GM21786 (cell line): ENCODE measurements around the gene STOX2.

Experiments used
- ATAC-seq: cut with Tn5 transposase; IDR thresholded peaks from one replicate; pipeline ENCODE4 v1.9.1; 2021; ENCODE audit not compliant: unreplicated experiment

The STOX2 gene, protein sequence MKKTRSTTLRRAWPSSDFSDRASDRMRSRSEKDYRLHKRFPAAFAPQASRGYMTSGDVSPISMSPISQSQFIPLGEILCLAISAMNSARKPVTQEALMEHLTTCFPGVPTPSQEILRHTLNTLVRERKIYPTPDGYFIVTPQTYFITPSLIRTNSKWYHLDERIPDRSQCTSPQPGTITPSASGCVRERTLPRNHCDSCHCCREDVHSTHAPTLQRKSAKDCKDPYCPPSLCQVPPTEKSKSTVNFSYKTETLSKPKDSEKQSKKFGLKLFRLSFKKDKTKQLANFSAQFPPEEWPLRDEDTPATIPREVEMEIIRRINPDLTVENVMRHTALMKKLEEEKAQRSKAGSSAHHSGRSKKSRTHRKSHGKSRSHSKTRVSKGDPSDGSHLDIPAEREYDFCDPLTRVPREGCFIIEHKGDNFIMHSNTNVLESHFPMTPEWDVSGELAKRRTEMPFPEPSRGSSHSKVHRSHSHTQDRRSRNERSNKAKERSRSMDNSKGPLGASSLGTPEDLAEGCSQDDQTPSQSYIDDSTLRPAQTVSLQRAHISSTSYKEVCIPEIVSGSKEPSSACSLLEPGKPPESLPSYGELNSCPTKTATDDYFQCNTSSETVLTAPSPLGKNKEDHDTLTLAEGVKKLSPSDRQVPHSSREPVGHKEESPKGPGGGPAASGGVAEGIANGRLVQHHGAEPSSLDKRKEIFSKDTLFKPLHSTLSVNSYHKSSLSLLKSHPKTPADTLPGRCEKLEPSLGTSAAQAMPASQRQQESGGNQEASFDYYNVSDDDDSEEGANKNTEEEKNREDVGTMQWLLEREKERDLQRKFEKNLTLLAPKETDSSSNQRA (N-terminal part only)

DNA sequence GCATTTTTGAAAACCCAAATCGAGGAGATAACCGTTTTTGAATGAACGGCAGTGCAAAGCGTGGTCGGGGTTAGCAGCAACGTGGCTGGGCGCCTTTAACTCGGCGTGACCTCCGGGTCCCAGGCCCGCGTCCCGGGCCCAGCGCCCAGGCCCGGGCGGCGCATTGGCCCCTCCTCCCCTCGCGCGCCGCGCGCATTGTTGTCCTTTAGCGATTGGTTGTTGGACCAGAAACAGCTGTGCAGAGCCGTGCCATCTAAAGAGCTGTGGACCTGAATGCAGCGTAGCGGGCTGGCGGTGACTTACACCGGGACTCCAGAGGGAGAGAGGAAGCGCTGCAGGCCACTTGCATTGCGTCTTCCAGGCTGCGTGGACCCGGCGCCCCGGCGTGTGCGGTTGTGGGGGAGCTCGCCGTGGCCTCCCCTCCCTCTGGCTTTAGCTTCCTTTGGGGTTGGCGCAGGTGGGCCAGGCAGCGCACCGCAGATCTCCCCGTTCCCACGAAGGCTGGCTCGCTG, at the start of gene STOX2:
STOX2 (plus strand) TSS at position 227 of the 512 bp plus-strand sequence. CDS start 1,484 bp downstream, outside the sequence.
- no peak for ATAC-seq

DNA sequence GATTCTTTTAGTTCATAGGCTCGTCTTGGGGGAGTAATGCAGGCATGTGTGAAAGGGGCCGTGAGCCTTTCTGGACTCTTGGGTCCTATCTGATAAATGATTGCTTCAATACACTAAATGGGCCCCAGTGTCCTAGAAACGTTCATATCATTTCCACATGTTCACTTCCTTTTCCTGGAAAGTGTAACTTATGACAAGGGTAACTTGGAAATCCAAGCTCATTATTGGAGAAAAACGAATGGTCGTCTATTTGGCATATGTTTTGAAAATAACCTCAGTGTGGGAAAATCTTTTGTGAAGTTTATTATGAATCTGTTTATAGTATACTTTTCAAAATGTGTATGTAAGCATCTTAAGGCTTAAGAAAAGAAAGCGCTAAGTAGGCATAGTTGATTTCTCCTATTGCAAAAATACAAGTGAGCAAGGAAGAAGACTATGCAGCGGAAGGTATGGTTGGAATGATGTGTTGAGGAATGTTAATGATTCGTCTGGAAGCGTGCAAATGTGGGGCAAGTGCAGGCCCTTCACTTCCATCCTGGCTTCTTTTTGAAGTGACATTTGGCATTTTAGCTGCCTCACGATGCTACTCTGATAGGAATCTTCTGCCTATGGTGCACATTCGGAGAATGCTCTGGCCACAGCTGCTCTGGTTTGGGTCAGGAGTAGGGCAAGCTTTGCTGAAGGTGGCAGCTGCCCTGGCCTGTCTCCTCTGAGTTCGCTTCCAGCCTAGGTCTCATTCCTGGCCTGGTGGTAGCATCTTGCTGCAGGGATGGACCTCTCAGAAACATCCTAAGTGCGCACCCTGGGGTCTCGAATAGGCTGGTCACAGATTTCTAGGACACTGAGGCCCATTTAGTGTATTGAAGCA, 49.5 kb upstream of the STOX2 start:
- no peak for ATAC-seq

DNA sequence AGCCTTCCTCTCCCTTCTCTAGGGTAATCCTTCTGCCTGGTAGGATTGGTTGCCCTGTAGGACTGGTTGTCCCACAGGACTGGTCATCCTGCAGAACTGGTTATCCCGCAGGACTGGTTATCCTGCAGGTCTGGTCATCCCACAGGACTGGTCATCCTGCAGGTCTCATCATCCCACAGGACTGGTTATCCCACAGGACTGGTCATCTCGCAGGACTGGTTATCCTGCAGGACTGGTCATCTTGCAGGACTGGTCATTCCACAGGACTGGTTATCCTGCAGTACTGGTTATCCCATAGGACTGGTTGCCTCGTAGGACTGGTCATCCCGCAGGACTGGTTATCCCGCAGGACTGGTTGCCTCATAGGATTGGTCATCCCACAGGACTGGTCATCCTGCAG, 48.1 kb upstream of the STOX2 start:
- no peak for ATAC-seq

DNA sequence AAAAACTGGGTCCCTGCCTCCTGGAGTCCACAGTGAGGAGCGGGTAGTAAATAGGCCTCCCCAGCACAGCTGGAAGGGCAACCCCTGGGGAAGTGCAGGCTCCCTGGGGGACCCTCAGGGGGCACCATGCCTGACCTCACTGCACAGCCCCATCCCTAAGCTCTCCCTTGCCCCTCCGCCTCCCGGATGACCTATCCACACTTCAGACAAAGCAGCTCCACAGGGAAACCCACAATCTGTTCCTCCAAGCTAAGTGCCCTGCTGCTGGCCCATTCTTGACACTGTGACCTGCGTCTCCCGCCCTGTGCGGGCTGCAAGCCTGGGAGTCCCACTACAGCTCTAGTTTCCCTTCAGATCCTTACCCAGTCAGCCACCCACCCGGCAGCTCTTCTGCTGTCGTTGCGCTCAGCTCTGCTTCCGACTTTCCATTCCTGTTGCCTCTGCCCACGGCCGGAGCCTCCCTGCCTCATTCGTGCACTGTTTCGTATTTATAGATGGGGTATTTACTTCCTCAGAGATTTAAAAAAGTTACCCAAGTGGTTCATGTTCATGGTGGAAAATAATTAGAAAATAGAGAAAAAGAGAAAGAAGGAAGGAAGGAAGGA, 47.0 kb upstream of the STOX2 start:
- no peak for ATAC-seq

DNA sequence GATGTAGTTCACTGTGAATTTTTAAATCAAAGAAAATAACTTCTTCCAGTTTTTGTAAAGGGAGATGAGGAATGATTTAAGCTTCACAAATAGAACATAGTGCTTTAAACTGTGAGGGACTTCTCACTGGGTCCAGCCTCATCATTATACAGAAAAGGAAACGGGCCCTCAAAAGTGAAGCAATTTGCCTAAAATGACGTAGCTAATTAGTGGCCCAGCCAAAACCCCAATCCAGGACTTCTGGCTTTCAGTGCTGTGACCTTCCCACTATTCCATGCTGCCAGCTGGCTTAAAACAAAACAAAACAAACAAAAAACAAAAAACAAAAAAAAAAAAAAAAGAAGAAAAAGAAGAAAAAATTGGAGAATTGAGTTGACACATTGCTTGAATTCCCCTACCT, 45.0 kb upstream of the STOX2 start:
- no peak for ATAC-seq

DNA sequence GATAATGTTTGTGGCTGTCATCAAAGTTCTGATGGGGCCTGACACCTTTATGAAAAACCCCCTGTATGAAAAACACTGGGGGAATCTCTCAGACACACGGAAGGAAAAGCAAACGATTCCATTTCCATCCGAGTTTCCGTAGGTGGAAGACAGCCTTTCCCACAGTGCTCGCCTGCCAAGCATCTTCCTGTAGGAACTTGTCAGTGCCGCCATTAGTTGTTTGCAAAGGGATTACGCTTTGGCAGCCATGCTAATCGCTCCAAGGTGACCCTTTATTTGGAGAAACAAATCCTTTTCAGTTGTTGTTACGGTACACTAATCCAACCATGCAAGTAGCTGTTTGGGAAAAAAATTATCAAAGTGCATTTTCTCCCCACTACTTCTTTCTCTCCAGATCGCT, 44.4 kb upstream of the STOX2 start:
- ATAC-seq, result no peak

DNA sequence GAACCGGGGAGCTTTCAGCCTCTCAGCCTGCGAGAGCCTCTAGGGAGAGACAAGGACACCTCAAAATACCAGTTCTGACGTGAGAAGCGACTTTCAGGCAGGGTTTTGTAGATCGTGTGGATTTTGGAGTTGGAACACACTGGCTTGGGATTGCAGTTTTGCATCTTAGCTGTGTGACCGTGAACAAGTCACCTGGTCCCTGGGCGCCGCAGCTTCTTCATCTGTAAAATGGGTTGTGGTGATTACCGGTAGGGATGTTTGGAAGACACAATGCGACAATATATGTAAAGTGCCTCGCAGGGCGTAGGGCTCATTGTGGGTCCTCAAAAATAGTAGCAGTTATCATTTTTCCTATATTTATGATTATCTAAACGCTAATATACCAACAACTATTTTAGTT, 43.7 kb upstream of the STOX2 start:
- no peak for ATAC-seq

DNA sequence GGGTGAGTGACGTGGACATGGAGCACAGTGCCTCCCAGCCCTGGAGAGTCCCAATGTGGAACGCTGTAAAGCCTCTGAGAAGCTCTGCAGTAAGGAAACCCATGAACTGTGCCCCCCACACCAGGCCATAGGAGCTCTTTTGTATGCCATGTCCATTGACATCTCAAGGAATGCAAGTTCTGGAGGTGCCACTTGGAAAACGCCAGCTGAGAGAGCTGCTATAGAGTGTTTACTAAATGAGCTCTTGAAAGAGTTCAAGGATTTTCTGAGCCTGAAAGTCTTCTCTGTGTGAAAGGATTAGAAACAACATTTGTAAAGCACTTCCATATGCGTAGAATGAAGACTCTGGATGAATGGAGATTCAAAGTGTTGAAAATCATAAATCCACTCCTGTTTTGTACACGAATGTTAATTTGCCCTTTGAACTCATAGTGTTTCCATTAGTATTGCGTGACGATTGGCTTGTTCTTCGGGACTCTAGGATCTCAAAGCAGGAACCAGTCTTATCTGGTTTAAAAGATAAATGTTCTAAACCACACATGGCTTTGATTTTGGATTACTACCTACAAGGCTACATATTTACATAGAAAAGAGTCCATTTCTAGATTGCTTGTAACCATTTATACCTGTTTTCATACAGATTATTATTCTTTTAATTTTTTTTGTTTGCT, 41.8 kb upstream of the STOX2 start:
- ATAC-seq, result no peak

DNA sequence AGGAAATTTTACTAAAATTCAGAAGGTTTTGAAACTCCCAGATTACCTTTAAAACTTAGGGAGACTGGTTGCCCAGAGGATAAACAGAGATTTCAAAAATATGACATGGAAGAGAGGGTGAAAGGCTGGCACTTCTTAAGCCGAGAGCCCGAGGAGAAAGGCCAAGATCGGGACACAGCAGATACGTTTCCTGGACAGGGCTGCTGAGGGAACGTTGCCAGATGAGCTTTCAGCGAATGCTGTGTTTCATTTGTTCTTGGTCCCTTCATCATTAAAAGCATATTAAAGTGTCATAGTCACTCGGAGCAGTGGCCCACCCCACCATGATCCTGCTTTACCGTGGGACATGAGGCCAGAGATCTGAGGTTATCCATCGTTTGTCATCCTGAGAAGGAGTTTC, 37.9 kb upstream of the STOX2 start:
- ATAC-seq, result no peak

DNA sequence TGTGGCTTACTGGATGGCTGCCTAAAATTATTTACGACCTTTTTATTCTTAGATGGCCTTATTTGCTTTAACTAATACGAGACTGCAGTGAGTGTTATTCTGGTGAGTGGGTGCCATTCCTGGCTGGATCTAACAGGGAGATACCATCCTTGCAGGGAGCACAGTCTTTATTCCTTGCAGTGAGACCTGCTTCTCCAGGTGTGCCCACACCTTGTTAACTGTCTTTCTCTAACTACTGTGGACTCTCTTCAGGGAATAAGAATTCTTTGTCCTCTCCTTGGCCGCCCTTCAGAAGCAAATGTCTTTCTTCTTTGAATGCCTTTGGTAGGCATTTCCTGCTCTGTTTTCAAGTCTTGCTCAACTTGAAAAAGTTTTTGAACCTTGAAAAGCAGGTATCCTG, 34.1 kb upstream of the STOX2 start:
- no peak for ATAC-seq

DNA sequence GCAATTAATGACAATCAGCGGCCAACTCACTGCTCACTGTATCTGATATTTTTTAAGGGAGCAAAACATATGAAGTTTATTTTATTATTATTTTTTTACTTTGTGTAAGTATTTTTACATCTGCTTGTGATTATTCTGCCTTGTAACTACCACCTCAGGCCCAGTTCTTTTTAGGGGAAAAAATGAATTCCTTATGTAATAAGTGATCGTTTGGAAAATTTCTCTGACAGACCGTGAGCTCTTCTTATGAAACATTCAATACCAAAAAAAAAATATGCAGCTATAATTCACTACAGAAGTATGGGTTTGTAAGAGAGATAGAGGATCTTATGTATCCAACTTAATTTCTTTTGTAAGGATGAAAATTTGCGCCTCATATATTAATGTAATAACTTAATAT, 33.5 kb upstream of the STOX2 start:
- ATAC-seq, result no peak

DNA sequence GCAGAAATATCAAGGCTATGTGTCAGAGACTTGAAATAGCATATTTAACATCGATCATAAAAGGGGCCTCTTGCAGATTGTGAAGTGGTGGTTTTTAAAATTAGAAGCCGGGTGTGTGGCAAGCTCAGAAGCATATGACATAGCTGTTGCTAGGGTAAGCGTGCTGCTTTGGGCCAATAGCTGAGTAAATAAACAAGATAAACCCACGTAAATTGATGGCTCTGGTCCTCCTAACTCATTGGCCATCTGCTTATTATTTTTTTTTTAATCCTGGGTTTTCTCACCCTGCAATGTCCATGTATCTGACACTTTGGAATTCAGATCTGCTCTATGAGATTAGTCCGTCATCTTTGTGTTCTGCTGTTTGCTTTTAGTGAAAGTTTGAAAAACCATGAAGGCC, 32.6 kb upstream of the STOX2 start:
- ATAC-seq, result no peak

DNA sequence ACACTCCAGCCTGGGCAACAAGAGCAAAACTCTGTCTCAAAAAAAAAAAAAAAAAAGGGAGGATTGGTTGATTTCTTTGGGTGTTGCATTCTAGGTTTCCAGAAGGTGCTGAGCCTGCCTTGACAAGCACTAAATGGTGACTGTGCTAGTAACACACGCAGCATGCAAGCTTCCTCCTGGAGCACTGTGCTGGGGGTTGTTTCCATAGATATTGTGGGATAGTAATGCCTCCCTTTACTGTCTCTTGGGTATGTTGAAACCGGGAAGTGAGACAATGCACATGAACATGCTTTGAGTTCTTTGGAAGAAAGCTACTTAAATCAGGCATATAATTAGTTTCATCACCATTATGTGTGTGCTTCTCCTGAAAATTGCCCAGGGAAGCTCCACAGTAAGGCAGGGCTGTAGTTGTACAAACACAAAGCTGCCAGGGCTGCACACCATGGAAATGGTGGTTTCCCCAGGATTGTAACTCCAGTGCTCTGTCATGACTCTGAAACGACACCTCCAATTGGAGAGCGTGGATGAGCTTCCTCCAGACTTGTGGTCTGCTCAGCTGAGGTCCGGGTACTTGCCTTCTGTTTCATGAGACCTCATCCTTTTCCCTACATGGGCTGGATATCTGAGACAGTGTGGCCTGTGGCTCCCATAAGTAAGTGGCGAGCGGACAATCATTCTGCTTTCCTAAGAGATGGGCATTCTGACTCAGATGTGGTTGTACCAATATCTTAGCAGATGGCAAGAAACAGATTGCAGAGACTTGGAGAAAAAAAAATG, 31.5 kb upstream of the STOX2 start:
- ATAC-seq, result no peak

DNA sequence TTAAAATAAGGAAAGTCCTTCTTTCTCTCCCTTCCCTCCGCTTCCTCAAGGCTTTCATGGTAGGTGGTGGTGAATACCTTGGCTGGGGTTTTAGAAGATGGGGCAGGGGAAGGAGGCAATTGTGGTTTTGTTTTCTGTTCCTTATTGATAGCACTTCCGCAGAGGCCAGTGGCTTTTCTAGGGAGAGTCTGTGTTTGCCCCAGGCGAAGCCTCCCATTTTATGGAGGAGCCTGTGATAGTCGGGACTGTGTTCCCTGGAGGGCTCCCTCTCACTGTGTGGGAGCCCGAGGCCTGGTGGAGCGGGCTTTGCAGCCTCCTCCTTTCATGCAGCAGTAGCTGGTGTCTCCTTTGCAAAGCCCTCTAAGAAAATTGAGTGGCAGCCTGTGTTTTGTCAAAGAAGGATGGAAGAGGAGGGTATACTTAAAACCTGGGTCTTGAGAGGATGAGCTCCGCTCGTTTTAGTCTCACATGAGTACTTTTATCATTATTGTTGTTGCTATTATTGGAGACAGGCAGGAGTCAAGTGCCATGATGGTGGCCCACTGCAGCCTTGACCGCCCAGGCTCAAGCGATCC, 29.8 kb upstream of the STOX2 start:
- no peak for ATAC-seq

DNA sequence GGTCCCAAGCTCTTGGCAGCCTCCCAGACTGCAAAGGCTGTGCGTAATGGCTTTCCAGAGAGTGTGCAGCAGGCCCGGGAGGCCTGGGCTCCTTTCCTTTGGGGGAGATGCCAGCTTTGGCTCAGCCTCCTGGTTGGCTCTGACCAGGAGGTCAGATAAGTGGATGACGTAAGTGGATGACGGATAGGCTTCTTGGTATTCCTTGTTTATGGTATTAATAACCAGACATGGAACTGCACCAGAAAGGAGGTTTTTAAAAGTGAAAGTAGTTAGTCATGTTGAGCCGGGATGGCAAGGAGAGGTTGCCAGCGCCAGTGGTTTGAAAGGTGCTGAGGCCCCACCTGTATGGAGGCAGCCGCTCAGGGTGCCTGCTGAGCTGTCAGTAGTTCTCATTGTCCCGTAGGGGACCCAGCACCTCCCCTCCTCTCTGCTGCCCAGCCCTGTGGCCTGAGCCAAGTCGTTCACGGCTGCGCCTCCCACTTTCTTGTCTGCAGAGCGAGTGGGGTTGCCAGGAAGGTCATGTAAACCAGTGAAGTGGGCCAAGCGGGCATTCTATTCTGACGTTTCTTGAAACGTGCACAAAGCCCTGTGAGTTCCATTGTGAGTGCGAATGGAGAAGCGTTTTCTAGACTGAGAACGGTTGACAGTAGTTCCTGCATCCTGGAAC, 28.7 kb upstream of the STOX2 start:
- no peak for ATAC-seq

DNA sequence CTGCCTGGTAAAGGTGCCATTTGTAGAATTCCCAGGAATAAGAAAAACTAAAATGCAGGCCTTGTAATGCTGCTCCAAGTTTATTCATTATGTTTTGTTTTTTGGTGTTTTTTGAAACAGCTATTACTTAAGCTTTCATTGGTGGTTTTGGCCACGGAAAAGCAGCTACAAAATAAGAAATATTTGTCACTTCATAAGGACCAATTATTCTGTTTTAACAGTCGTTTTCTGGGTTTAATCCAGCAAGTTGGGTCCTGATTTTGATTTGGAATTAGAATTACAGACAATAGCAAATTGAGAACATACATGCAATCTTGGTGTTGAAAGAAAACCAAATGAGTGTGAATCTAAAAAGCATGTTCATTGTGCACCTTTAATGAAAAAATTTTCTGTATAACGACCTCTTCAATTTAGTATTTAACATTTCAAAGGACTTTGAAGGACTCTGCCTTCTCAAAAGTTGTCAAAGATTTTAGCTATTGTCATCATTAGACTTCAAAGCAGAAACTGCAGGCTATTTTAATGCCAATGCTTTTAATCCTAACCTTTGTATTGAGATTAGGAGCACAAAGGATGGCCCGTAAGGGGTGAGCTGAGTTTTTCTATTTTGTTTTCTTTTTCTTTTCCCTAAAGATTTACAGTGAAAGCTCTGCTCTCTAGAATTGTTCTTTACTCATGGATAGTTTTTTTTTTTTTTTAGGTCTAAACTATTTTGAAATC, 26.7 kb upstream of the STOX2 start:
- ATAC-seq, result no peak

DNA sequence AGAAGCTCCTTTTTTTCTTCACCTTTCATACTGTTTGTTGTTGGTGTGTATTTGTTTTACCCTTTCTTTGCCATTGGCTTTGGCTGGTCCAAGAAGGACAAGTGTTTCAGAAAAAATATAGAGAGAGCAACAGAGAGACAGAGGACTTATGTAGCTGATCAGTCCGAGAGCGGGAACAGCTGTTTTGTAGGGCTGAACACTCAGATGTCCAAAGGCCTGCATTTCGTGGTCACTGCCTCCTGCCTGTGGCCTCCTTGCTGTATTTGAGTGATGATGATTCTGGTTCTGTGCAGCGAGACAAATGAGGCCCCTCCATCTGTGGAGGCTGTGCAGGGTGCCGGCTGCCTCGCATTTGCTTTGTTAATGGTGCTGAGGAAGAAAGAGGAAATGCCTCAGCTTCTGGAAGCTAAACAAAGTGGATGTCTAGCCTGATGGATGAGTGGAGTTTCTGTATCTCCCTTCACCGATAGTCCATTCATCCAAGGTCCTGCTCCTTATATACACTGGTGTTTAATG, 19.8 kb upstream of the STOX2 start:
- ATAC-seq, result no peak

DNA sequence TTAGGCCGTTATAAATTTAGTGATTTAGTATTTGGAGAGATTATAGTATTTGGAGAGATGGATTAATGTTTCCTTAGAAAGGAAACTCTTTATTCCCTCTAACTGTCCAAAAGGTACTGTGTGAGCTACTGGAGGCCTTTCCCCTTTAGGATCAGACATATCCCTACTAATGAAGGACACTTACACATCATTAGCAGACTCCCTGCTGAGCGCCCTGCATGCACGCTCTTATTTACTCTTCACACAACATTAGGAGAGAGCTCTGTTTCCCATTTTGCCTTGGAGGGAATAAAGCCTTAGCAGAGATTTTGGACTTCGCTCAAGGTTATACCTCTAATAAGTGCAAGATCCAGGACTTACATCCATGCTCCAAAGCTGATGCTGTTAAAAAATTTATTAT, 17.8 kb upstream of the STOX2 start:
- ATAC-seq, result no peak
